ENCODE results near the gene PLXND1.
A peak's percentile ranks its signal among the peaks of the same experiment; 100 is the strongest.
"Not testable (repeated sequence)": the region's sequence is repeated elsewhere in the genome, so short reads cannot be mapped to it uniquely, and the experiment has no call there.

The PLXND1 gene

DNA sequence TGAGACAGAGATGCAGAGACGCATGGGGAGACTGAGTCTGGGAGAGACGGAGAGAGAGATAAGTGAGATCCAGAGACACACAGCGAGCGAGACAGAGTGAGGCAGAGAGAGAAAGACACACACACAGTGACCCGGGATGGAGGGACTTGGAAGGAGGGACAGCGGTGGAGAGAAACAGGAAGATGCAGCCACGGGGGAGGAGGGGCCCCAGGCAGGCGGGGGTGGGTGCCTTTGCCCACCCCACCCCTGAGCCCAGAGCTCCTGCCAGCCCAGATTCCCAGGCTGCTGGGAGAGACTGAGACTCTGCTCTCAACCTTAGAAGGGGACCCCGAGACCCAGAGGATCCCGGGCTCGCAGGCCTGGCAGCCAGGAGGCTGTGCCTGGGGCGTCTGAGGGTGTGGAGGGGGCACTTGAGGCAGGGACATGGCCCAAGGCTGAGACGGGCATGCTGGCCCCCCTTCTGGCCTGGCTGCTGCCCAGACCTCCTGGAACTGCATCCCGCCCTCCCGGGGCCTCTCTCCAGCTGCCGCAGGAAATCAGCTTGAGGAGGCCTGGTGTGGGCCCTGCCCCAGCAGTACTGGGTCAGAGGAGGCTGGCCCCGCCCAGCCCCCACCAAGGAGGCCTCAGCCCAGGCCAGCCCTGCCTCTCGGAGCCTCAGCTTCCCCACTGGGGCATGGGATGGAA lies 45.4 kb downstream of the PLXND1 start:
- no peak for DNase-seq

DNA sequence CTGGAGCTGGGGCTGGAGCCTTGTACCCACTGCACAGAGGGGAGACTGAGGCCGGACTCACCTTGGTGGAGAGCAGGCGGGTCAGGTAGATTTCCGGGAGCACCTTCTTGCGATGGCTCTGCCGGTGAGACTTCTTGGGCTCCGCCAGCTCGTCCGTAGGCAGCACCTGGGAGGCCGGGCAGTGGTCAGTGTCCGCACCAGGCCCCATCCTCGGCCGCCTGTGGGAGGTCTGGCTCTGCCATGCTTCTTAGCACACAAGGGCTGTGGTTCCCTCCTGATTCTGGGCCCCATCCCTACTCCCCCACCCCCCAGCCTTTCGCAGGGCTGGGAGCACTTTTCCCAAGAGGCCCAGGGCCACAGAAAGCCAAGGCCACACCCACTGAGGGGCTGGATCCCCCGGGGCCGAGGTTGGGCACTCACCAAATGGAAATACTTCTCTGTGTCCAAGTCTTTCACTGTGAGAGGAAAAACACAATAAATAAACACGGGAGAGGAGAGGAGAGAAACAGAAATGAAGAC lies 46.1 kb downstream of the PLXND1 start:
- DNase-seq, result no peak

DNA sequence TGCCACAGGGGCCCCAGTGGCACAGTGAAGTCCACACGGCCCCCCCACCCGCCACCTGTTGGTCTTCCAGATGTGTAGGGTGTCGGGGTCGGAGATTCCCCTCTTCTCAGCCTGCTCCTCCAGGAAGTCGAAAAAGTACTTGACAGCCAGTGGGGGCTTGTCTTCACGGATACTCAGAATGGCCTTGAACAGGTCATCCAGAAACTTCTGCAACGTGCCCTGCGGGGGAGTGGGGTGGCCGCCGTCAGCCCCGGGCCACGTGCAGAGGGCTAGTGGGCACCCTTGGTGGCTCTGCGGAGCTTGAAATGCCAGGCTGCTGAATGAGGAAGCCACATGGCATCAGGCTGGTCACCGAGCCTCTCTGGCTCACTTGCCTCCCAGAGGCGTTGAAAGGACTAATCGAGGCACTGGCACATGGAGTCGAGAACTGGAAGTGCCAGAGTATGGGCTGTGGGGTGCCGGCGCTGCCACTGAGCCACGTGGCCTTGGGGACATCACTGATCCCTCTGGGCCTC lies 46.9 kb downstream of the PLXND1 start:
- DNase-seq, result no peak

DNA sequence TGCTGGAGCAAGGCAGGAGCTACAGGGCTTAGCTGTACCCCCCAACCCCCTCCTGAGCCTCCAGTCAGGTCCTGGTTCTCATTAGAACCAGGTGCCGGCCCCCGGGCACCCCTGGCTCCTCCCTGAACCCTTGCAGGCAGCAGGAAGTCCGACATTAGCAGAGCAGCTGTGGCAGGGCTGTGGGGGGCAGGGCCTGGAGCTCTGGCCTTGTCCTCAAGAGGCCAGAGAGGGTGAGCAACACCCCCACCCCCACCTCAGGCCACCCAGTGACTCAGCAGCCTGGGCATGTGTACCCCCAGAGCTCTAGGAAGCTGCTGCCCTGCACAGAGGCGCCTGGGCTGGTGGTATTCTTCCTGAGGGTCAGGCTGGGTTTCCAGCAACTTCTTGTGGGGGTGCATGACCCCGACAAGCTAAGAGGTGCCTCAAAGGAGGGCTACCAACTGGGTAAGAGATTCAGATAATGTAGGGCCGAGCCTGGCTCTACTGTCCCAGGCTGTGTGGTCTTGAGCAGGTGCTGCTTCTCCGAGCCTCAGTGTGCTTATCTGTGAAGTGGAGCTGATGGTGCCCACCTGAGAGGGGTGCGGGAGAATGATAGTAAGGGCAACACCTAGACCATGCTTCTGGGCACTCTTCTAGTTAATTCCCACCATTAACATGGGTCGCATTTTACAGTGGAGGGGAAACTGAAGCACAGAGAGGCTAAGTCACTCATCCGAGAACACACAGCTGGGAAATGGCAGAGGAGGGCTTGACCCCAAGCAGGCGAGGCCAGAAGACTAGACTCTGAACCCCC lies 47.5 kb downstream of the PLXND1 start:
- DNase-seq, result no peak

DNA sequence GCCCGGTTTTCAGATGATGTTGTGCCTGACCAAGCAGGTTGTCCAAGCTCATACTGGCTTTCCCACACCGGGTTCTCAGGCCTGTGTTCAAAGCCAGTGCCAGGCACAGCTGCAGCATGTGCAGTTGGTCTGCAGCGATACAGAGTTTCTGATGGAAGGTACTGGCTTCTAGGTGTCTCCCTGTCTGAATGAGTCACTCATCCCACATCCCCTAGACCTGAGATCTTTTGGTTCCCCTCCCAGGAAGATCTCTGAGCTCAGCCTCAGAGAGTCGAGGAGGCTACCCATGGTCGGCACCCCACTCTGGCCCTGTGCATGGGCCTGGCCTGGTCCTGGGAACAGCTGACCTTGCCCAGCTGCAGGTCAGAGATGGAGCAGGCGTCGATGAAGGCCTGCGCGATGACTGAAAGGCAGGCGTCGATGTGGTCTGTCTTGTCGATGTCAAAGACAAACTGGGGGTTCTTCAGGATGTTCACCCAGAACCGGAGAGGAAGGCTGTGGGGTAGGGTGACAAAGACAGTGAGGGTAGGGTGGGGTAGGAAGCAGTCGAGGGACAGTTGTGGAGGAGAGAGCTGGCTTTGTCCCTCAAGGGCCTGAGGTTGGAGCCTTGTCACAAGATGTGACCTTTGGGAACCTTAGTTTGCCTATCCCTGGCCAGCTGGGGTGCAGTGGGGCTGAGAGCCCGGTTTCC lies 48.2 kb downstream of the PLXND1 start:
- DNase-seq, result no peak

DNA sequence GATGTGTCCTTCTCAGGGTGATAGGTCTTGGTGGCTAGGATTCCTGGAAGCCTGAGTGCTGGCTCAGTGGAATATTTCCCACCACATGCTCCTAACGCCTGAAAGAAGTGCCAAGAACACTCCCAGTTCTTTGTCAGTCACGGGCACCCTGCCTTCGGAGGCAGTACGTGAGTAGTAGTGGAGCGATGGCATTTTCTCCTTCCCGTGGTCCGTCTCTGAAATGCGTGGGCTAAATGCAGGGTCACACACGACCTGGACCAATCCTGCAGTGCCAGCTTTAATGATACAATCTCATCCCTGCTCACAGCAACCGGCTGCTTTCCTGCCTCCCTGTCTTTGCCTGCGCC lies 49.0 kb downstream of the PLXND1 start:
- DNase-seq, result no peak

DNA sequence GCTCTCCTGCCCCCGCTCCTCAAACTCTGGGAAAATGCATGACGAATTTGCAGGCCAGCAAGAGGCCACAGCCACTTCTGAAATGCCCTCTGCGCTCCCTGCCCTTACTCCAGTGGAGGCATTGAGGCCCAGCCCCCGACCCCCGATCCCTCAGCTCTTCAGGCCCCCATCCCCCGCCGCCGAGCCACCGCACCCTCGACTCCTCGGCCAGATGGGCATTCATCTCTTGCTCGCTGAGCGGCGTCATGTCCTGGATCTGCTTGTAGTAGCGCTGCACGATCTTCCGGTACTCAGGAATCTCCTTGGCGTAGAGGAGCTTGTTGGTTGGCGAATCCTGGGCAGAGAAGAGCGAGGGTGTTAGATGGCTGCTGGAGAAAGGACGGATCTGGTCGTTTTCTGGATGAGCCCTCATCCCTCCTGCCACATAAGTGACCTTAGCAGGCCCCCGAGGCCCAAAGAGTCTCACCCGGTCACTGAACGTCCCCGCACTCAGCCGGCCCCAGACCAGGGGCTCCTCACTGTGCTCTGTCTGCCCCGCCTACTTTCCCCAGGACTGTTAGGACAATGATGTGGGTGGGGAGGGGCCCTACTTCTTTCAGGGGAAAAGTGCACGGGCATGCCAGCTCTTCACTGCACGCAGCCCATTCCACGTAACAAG lies 49.5 kb downstream of the PLXND1 start:
- no peak for DNase-seq

DNA sequence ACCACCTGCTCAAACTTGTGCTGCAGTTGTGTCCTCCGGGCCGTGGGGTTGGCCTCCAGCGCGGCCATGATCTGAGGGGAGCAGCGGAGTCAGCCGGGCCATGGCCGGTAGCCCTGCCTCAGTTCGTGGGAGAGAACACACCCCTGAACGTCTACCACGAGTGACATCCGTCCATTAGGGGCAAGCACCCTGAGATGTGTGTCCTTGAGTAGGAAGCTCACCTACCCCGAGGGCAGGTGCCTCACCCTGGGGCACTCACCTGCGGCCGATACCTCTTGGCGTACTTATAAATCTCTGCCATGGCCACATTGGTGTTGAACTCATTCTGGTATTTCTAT lies 50.1 kb downstream of the PLXND1 start:
- DNase-seq, result no peak

DNA sequence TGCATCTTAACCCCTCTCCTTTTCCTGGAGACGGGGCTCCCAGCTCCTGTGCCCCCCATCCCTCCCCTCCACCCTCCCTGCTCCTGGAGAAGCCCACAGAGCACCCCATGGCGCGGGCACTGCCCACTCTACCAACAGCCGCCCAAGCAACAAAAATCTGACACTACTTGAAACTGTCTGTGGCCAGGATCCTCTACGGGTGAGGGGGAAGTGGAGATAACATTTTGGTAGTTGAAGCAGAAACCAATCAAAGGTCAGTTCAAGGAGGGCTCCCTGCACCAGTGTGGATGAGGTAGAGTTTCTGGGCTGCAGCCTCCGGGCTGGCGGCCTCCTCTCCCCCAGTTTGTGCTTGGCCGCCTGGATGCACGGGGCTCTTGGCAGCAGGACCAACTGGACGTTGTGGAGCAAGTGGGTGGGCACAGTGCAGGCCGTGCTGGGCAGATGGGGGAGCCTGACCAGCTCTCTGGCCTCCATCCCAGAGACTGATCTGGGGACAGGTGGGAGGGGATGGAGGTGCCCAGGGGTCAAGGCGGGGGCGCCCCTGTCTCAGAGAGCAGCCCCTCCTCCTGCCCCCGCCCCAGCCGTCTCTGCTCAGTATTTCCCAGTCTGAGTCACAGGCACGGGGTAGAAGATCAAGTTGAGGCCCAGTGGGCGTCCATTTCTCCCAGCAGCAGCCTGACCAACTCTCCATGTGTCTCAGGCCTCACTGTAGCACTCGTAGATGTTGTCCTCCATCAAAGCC lies 50.7 kb downstream of the PLXND1 start:
- DNase-seq, result no peak

DNA sequence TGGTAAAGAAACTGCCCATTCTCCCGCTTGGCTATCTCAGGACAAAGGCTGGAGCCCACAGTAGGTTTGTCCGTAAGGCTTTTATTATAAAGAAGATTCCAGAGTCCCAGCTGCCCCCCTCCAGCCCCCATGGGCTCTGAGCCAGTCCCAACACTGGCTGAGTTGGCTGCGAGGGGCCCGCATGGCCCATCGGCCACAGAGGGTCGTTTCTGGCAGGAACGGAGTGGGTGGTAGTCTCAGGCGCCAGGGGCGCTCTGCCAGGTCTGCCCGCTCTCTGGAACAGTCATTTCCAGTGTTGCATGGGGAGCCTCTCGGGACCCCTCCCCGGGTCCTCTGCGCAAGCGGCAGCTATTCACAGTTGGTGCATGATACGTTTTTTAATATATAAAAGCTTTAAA lies 51.3 kb downstream of the PLXND1 start:
- no peak for DNase-seq

DNA sequence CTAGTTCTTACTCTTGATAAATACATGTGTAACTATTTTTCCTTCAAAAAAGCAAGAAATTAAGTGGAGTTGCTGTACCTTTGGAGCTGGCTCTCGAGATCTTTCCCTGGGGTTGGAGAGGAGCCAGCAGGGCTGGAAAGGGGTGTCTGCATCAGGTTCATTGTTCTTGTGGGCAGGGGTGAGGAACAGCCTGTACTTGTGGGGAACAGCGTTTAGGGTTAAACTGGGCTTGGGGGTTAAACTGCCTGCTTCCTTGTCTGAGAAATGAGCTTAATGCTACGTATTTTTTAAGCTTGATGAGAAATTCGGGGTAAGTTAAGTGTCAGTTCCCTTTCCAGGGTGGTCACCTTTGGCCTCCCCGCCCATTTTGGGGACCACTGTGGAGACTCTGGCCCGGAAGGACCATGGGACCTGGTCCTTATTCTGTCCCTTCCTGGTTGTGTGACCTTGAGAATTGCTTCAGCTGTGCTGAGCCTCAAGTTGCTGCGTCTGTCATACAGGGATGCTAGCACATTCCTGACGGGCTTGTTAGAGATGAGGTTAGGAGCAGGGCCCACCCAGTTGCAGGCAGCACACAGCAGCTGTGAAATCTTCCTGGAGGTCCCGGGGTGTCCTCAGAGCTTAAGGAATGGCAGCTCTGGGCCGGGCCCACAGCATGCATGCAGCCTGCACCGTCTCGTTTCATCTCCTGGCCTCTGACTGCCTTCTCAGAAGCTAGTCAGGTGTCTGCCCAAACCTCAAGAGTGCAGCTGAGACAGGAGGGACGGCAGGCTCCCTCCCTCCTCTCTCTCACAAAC lies 51.9 kb downstream of the PLXND1 start:
- peak; percentile 29 for DNase-seq

DNA sequence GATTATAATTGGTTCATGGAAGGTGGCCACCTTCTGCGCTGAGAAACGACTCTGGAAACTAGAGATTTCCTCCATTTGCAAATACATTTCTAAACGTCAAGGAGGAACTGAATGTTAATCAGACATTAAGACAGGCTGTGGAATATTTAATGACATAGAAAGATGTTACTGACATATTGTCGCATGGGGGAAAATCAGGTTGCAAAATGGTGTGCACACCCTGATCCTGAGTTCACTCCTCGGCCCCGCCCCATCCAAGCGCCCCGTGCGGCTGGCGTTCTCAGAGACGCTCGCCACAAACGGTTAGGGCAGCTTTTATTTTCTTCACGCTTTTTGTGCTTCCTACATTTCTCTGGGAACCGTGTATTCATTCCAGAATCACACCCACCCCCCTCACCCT lies 52.8 kb downstream of the PLXND1 start:
- DNase-seq, result peak; percentile 31

DNA sequence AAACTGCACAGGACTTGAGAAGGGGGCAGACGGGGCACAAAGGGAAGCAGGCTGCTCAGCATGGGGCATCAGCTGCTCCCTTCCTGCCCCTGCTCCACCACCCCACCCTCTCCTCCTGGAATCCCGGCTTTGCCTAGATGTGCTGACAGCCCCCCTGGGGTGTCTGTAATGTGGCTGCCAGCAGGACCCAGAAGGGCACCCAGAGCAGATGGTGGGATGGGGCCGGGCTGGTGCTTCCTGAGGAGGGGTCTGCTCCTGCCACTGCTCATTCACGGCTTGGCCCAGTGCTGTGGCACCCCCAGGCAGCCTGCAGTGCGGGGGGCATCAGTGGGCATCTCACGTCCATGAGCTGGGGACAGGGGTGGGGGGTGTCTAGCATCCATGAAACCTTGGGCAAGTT lies 53.3 kb downstream of the PLXND1 start:
- no peak for DNase-seq

DNA sequence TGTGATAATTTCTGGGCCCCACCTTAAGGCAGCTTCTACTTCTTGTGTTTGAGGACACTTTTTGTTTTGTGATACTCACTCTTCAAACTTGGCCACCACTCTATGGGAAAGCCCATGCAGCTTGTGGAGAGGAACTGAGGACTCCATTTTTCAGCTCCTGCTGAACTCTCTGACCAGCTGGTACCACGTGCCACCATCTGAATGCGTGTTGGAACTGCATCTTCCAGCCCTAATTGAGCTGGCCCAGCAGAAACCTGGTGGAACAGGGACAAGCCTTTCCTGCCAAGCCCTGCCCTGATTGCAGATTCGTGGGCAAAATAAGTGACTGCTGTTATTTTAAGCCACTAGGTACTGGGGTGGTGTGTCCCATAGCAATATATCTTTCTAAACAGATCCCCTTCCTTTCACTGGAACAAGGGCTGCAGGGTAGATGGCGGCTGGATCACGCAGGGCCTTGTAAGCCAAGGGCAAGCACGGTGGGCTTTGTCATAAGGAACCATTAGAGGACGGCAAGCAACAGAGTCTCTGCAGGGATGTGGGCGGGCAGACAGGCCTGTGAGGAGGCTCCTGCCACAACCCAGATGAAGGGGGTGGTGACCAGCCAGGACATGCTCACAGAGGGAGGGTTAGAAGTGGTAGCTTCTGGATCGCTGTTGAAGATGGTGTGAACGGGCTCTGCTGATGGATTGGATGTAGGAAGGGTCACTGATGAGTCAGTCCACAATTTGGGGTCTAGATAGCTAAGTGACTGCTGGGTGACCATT lies 54.0 kb downstream of the PLXND1 start:
- no peak for DNase-seq

DNA sequence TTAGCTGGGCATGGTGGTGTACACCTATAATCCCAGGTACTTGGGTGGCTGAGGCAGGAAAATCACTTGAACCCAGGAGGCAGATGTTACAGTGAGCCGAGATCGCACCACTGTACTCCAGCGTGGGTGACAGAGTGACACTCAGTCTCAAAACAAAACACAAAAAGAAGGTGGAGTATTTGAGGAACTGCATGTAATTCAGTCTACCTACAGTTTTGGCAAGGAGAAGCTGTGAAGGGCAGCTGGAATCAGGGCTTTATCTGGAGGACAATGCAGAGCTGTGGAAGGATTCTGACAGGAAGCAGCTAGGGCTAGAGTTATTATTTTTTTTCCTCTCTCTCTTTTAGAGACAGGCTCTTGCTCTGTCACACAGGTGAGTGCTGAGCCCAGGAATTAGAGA lies 56.7 kb downstream of the PLXND1 start:
- DNase-seq, result no peak

DNA sequence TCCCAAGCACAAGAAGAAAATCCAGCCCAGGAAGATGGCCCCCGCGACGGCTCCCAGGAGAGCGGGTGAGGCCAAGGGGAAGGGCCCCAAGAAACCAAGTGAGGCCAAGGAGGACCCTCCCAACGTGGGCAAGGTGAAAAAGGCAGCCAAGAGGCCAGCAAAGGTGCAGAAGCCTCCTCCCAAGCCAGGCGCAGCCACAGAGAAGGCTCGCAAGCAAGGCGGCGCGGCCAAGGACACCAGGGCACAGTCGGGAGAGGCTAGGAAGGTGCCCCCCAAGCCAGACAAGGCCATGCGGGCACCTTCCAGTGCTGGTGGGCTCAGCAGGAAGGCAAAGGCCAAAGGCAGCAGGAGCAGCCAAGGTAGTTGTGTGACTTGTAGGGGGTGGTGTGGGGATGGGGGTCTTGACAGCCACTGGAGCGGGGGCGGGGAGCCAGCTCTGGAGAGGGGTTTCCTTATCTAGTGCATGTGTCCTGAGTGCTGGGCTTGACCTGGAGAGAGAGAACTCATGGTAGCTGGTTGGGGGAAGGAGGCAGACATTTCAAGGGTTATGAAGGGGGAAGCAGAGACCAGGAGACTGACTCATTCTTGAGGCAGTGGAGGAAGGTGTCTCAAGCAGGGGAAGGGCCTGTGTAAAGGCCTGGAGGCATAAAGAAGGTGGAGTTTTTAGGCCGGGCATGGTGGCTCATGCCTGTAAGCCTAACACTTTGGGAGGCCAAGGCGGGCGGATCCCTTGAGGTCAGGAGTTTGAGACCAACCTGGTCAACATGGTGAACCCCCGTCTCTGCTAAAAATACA lies 57.3 kb downstream of the PLXND1 start:
- no peak for DNase-seq

DNA sequence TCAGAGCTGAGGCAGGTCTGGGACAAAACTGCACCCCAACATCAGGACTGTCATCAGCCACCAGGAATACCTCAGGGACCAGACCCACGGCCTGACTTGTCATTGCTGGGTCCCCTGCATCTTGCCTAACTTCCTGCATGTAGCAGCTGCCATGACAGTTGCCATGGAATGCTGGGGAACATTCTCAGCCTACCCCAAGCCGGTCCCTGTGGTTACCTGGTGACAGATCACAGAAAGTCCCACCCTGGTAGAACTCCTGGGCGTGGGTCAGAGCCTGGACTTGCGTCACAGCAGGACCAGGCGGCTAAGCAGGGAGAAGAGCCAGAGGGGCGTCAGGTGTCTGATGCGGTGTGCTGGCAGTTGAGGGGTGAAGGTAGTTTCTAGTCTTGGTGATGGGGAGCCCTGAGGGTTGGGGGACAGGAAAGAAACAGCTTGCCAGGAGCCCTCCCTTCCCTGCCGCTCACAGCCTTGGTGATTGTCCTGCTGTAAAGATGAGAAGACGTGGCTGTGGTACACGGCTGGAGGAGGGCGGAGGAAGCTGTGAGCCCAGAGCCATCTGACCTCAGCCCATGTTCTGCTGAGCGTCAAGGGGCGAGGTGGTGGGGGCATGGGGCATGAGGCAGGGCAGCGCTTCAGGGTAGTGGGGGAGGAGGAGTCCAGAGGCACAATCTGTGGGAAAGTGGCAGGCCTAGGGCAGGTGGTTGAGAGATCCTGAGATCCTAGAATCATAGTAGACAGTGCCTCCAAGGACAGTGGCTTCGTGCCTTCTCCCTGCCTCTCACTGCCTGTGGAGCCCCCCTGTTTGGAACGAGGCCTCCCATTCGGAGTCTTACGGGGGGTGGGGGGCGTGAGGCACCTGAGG lies 58.1 kb downstream of the PLXND1 start:
- no peak for DNase-seq

DNA sequence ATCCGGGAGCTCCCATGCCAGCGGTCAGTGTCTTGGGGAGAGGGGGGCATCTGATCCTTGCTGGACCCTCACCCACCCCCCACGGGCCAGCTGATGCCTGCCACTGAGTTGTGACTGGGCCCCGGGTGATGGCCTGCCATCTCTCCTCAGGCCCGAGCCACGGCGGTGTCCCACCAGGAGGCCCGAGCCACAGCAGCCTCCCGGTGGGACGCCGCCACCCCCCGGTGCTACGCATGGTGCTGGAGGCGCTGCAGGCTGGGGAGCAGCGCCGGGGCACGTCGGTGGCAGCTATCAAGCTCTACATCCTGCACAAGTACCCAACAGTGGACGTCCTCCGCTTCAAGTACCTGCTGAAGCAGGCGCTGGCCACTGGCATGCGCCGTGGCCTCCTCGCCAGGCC lies 59.2 kb downstream of the PLXND1 start:
- no peak for DNase-seq

DNA sequence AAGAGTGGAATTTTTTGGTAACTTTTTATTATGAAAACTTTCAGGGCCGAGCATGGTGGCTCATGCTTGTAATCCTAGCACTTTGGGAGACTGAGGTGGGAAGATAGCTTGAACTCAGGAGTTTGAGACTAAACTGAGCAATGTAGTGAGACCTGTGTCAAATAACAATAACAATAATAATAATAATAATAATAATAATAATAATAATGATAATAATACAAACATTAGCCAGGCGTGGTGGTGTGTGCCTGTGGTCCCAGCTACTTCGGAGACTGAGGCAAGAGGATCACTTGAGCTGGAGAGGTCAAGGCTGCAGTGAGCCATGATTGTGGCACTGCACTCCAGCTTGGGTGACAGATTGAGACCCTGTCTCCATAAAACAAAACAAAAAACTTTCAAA lies 60.5 kb downstream of the PLXND1 start:
- DNase-seq, result not testable (repeated sequence)

Measured in hematopoietic multipotent progenitor cell treated with erythropoietin and hydrocortisone succinate and interleukin-3 and kit ligand, for 8 days (in vitro differentiated cells).